NCI-H128 (cell line): Measurements from ENCODE around the gene BTRC.
A peak's percentile ranks its signal among the peaks of the same experiment; 100 is the strongest.

Experiments
- DNase-seq: peaks from one replicate; lab custom pipeline; 2025; ENCODE audit not compliant: unreplicated experiment; lab: John Stamatoyannopoulos, UW

BTRC gene

DNA sequence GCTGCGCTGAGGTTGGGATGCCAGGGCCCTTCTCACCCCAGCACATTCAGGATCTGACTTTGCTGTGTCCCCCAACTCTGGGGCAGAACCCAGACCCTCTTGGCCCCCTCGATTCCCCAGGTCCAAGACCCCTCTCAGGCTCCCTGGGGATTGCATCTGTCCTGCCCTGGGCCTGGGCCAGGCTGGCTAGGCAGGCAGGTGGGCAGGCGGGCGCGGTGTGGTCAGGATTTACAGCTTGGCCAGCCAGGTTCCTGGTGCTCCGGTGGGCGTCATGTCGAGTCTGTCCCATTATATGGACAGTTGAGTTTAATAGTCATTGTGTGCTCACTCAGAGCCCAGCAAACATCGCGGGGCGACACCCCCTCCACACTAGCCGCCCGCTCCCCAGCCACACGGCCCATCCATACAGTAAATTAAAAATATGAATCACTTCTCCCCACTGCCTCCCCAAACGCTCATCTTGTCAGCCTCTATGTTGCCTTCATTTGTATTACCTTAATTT lies 210.6 kb downstream of the BTRC start:
- DNase-seq = no peak

DNA sequence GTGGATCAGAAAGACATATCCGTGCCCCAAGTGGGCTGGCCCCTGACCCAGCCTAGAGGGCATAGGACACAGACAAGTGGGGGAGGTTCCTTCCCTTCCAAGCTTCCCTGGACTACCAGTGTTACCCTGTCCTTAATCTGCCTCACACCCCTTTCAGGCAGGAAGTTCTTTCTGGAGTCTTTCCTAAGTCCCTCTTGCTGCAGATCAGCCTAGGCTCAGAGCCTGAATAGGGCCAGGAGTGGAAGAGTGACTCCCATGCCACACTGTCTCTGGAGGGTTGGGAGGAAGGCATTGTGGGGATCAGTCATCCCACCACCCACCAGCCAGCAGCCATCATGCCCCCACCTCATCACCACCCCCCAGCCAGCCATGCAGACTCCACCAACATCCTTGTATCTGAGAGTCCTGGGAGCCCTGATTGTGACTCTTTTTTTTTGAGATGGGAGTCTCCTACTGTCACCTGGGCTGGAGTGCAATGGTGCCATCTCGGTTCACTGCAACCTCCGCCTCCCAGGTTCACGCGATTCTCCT lies 211.5 kb downstream of the BTRC start:
- no peak for DNase-seq

DNA sequence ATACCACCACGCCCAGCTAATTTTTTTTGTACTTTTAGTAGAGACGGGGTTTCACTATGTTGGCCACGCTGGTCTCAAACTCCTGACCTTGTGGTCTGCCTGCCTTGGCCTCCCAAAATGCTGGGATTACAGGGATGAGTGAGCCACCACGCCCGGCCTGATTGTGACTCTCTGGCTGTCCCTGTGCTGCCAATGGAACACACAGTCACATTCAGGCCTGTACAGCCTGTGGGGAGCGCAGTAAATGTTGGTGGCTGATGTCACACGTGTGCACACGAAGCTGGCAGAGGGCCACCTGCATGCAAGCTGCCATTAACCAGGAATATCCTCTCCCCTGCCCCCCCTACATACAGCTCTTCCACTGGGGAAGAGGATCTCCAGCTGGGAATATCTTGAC lies 212.0 kb downstream of the BTRC start:
- no peak for DNase-seq

DNA sequence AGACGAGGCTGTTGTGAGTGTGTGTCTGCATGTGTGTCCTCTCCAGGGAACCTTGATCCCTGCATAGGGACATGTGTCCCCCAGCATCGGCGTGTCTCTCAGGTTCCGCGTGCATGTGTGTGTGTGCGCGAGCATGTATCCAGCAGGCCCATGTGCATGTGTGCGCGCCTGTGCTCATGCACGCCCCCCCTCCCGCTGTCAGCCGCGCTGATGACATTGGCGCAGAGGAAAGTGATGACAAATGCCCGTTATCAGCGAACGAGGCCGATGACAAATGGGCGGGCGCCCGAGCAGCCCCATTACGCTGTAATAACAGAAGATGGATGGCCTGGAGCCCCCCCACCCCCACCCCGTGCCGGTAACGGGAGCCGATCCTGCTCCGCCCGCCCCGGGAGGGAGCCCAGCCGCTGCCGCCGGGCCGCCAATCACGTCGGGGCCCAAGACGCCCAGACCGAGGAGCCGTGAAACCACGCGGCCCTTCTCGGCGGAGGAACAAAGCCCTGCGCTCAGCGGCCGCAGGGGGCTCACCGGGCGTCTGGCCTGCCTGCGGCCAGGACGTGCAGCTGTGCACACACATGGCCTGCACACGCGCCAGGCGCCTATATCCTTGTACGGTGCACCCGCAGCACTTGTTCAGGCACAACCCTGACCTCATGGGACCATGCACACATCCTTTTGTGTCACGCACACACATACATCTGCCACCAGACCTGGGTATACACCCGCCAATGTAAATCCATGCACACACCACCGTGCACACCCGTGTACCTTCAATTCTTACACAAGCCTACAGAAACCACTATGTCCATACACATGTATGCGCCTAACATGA lies 212.6 kb downstream of the BTRC start:
- peak; percentile 10 for DNase-seq

DNA sequence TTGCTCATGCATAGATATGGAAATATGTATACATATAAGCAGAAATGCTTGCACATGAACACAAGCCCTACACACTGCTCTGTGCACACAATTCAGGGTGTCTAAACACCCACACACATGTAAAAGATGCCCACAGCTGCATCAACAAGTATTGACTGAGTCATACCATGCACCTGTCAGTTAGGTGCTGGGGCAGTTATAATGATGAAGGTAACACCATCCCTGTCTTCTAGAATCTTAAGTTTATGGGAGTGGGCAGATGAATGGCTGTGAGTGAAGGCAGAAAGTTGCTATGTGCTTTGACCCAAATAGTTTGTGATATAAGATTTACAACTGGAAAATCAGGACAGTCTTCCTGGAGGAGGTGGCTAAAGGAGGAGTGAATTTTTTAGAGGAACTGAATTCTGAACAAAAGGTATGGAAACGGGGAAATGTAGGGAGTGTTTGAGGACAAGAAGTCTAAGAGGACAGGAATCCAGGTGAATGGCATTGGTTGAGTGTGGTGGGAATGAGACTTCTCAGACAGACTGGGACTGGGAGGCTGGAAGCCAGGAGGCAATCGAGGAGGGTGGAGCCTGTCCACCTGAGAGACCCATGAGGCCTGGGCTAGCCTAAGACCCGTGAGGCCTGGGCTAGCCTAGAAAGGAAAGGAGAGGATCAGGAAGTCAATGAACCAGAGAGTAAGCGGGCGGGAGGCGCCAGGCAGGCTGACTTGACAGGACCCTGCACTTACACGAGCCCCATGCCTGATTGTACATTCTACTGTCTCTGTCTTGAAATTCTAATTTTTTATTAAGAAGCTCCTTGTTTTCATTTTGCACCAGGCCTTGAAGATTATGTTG lies 213.4 kb downstream of the BTRC start:
- no peak for DNase-seq

DNA sequence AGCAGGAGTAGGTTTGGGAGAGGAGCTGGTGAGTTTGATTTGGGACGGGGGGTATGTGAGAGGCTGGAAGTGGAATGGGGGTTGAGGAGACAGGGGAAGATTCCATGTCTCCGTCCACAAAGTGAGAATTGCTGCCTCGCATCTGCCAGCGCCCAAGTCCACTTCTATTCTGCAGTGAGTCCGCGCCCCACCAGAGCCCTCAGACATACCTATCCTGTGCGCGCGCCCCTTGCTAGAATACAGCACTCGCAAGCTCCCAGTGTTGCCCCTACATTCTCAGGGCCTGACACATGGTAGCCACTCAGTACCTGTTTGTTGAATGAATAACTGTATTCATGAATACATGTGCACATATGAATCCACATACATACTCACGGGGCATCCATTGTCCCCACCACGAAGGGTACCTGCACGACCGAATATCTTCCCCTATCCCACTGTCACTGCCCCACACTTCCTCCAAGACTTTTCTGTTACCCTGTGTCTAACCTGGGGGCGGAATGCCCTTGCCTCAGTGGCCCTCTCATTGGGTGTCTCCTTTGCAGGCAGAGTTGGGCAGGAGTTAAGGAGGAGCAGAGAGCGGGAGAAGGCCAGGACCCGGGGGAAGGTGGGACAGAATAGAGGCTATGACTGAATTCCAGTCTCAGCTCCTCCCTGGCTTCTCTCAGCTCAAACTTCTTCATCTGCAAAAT lies 214.2 kb downstream of the BTRC start:
- DNase-seq = no peak

DNA sequence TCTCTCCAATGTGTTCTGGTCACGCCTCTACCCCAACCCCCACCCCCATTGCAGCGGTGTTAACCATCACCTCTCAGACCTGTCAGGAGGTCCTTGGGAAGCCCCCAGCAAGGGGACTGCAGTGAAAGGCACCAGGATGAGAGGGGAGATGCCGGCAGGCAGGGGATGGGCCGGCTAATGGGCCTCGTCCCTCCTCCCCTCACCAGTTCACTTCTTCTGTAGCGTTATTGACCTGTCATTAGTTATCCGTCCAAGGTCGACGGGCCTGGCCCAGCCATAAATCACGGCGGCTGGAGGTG lies 215.3 kb downstream of the BTRC start:
- no peak for DNase-seq

DNA sequence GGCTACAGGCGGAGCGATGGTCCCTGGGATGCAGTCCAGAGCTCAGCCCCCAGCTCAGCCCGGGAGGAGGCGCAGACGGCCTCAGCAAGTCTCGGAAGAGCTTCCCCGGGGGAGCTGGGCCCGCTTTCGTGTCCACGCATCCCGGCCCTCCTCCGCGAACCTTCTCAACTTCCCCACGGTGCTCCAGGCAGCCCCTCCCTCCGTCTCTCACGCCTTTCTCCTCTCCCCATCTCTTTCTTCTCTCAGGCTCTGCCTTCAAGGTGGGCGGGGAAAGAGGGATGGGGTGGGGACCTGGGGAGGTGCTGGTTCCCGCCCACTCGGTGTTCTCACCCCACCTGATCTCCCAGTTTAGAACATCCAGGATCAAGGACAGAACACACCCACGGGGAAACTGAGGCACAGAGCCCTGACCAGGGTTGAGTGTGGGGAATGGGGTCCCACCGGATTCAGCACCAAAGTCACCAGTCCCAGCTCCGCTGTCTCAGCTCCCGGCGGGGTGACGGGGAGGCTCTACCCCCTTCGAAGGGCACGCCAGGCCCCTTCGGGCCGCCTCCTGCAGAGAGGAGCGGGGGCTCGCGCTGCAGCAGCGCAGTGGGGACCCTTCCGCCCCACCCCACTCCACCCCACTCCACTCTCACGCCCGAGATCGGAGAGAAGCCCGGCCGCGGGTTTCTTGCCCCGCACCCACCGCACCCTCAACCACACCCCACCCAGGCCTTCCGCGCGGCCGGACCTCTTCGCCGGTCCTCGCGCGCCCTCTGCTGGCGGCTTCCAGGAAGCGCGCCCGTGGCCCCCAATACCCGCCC lies 215.9 kb downstream of the BTRC start:
- peak; percentile 15 for DNase-seq

DNA sequence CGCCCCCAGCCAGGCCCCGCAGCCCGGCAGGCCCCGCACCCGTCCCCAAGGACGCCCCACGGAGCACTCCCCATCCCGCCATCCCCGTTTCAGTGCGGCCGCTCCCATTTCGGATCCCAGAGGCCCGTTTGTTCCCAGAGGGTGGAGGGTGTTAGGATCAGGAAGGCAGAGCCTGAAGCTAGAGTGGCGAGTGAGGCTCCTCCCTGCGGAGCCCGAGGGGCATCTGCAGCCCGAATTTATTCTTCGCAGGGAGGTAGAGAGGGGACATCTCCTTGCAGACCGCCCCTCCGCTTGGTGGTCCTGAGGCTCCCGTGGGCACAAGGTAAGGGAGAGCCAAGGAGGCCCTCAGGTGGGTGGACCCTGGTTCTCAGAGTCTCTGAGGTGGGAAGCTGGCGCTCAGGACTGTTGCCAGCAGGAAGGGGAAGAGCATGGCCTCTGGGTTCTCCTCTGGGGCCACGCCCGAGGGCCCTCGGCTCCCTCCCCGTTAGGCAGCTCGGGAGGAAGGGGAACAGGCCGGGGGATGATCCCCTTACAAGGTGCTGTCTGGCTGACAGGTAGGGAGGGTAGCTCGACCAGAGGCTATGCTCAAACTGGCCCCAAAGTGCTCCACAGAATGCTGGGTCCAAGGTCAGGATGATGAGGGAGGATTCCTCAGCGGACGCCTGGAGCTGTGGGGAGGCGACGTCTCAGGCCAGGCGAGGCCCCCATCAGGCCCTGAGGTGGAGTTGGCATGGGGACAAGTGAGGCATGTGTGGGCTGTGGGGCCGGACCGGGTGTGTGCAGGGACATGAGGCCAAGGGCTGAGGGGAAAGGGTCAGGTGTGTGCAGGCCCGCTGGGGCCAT lies 216.7 kb downstream of the BTRC start:
- DNase-seq = no peak

DNA sequence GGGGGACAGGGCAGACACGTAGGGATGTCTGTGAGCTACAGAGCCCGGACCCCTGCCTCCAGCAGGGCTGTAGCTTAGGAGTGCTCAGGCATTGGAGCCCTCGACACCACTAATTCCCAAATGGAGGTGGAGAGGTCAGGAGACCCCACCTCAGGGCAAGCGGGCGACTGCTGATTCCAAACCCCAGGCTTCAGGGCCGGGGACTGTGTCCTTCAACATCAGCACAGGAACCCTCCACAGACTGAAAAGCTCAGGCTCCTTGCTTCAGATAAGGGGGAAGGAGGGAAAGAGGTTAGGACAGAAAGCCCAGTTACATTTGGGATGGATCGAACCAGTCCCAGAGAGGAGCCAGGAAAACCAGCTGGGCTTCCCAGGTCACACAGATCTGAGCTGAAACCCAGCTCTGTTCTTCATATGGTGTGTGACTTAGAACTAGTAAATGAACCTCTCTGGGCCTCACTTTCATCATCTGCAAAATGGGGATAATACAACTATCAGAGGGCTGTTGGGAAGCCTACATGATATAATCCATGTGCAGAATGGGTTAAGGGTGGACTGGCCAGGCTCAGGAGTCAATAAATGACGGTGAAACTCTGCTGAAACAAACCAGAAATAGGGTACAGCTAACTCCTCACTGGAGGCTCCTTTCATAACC lies 217.4 kb downstream of the BTRC start:
- no peak for DNase-seq

DNA sequence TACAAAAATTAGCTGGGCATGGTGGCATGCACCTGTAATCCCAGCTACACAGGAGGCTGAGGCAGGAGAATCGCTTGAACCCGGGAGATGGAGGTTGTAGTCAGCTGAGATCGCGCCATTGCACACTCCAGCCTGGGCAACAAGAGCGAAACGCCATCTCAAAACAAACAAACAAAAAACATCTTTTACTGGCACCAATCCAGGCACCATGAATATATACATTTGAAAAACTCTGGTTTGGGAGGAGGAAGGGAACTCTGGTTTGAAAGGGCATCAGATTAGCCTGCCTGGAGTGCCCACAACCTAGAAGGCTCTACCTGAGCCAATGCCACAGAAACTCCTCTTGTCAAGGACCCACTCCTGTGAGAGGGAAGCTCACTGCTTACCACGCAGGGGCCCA lies 218.2 kb downstream of the BTRC start:
- DNase-seq = no peak

DNA sequence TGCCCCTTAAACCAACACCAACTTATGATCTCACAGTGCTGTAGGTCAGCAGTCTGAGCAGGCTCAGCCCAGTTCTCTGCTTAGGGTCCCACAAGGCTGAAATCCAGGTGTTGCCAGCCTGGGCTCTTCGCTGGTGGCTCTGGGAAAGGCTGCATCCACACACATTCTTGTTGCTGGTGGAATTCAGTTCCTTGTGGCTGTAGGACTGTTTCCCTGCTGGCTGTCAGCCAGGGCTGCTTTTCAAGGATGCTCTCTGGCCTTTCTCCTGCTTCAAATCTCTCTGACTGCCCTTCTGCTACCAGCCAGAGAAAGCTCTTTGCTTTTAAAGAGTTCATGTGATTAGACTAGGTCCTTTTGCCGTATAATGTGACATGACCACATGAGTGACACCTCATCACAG lies 218.8 kb downstream of the BTRC start:
- DNase-seq = no peak

DNA sequence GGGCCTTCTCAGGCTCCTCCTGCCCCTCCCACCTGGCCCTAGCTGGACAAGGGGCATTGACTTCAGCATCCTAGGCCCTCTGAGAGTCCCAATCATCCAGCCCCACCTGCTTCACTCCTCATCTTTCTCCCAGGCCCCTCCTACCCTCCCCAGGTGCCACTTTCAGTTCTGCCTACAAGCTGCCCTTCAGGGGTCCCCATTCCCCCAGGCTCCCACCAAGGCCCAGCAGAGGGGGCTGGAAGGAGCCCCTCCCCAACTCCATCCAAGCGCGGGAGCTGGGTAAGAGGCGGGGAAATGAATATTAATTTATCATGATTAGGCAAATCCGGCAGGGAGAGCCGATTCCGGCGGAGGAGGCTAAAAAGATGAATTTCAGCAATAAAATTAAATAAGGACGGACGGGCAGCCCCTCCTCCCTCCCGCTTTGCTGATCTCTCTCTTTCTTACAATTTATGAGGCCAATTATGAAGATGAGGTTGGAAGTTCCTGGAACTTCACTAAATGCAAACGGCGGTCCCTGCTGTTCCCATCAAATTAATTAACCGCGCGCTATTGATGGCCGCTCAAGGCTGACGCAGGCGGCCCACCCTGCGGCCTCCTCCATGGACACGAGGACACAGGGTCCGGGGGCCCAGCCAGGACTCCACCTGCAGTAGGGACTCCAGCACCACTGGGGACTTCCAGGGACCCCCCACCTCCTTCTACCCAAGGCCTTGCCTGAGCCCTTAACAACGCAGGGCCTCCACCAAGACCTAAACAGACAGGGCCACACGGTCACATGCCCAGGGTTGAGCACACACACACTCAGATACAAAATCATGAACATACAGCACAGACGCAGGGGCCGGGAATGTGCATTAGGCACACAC lies 220.2 kb downstream of the BTRC start:
- DNase-seq = no peak

DNA sequence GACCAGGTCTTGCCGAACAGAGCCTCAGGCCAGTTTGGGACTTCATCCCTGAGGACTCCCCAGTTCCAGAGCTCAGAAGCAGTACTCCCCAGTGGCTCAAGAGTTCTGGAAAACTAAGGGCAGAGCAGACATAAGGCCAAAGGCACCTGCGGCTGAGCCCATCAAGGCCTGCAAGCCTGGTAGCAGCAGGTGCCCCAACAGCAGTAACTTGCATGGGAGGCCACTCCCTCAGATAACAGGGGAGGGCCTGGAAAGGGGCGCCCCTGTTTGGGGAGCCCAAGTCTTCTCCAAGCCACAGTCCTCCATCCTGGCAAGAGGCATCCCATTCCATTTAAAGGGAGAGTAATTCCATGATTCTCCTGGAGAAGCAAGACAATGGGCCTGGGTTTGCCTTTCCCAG lies 221.1 kb downstream of the BTRC start:
- no peak for DNase-seq

DNA sequence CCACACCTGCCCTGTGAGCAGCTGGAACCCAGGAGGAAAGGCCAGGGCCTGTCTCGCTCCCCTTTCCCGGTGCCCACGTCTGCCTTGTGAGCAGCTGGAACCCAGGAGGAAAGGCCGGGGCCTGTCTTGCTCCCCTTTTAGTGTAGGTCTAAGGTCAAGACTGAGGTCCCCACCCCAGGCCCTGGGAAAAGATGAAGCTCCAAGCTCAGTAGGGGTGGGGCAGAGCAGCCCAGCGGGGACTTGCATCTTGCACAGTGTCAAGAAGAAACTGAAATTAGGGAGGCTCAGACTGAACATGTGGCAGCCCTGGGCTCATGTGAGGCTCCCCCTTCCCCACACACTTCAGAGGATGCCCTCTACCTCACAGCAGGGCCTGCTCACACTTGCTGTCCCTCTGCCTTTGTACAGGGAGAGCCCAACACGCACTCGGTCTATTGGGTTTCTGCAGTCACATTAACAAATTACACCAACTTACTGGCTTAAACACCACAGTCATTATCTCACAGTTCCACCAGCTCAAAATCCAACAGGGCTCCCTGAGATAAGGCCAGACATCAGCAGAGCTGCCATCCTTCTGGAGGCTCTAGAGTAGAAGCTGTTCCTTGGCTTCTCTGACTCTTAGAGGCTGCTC lies 221.7 kb downstream of the BTRC start:
- DNase-seq = no peak

DNA sequence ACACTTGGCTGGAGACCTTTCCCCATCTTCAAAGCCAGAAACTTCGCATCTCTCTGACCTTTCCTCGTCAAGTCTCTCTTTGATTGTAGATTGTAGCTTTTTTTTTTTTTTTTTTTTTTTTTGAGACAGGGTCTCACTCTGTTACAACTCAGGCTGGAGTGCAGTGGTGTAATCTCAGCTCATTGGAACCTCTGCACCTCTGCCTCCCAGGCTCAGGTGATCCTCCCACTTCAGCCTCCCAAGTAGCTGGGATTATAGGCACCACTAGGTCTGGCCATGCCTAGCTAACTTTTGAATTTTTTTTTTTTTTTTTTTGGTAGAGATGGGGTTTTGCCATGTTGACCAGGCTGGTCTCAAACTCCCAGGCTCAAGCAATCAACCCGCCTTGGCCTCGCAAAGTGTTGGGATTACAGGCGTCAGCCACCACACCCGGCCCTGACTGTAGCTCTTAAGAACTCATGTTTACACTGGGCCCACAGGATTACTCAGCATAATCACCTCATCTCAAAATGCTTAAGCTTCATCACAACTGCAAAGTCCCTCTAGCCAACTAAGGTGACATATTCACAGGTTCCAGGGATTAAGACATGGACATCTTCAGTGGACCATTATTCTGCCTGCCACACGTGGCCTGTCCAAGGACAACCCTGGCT lies 222.4 kb downstream of the BTRC start:
- DNase-seq = no peak

DNA sequence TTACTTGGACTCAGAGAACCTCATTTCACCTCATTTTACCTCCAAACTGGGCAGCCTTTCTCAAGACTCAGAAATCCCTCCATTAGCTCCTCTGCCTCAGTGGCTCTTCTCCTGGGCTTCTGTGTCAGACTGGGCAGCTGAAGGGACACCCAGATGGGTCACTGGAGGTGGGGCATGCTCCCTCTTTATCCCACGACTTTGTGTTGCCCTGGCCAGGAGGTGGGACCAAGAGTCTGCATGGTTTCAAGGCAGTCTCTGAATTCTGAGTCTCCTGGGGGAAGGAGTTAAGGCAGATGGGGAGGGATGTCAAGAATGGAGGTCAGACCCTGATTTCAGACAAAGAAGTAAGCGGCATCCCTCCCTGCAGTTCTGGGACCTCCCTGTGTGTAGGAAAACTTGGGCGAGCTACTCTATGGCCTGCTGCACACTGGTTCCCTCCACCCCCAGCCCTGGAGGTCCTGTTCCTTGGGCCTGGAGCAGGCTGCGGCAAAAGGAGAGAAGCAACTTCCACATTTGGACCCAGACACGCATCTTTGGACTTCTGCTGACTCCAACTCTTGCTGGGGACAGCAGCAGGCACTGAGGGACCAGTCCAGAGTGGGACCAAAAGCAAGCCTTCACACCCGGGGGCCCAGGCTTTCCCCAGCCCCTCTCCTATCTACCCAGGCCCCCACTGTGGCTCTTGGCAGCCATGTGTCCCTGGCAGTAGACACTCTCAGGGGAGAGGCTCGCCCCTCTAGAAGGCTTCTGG lies 223.3 kb downstream of the BTRC start:
- DNase-seq = no peak
